Stromal cell of bone marrow (primary cell): ENCODE measurements around the gene MFNG.
A peak's percentile ranks its signal among the peaks of the same experiment; 100 is the strongest.
"Not testable (repeated sequence)": the region's sequence is repeated elsewhere in the genome, so short reads cannot be mapped to it uniquely, and the experiment has no call there.

Source experiments
- DNase-seq: peaks from one replicate; pipeline ENCODE4 v3.0.0-alpha.2; 2012; ENCODE audit warnings: low read depth

MFNG gene, protein sequence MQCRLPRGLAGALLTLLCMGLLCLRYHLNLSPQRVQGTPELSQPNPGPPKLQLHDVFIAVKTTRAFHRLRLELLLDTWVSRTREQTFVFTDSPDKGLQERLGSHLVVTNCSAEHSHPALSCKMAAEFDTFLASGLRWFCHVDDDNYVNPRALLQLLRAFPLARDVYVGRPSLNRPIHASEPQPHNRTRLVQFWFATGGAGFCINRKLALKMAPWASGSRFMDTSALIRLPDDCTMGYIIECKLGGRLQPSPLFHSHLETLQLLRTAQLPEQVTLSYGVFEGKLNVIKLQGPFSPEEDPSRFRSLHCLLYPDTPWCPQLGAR

DNA sequence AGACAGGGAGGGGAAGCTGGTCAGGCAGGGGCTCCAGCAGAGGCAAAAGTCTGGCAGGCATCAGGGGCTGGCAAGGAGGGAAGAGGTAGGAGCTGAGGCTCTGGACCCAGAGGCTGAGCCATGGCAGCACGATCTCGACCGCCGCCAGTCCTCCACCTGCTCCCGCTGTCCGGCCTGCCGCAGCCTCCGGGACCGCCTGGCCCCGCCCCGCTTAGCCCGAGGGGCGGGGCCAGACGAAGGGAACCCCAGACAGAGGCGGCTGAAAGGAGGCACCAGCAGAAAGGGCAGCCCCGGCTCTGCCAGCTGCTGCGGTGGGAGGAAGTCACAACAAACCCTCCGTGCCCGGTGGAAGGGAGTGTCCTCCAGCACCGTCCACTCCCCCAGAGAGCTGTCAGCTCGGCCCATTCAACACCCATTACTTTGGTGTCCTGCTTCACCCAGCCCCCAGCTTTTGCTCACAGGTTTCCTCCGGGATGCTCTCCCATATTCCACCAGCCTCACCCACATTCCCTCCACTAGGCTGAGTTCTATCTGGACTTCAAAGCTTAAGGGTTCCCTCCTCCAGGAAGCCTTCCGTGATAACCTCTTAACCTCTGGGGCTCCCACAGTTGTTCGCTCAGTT is at the start of gene MFNG:
Gene MFNG, minus strand, starts transcription at position 161 of the 622 bp plus-strand sequence. CDS start 207 bp downstream, outside the sequence.
- no peak for DNase-seq

DNA sequence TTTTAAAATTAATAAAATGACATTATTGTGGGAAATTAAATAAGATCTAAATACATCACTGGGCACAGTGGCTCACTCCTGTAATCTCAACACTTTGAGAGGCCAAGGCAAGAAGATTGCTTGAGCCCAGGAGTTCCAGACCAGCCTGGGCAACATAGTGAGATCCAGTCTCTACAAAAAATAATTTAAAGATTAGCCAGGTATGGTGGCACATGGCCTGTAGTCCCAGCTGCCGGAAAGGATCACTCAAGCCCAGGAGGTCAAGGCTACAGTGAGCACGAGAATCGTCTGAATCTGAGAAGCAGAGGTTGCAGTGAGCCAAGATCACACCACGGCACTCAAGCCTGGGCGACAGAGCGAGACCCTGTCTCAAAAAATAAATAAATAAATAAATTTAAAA is 49.0 kb upstream of the MFNG start:
- DNase-seq: no peak

DNA sequence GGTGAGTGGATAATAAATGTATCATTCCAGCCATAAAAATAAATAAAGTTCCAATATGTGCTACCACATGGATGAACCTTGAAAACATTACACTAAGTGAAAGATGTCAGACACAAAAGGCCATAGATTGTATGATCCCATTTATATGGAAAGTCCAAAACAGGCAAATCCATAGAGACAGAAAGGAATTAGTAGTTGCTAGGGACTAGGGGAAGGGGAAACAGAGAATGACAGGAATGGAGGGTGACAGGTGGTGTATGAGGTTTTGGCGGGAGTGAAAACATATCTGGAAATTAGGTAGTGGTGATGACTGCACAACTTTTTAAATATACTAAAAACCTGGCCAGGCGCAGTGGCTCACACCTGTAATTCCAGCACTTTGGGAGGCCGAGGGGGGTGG is 48.3 kb upstream of the MFNG start:
- no peak for DNase-seq

DNA sequence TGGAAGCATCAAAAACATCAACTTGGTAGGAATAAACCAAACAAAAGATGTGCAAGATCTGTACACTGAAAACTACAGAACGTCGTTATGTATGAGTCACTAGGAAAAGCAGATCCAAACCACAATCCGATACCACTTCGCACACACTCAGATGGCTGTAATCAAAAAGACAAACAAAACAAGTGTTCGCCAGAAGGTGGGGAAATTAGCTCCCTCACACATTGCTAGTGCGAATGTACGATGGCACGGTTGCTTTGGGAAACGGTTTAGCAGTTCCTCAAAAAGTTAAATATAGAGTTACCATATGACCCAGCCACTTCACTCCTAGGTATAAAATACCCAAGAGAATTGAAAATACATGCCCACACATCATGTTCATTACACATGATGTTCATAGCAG is 47.8 kb upstream of the MFNG start:
- DNase-seq: peak; percentile 60

DNA sequence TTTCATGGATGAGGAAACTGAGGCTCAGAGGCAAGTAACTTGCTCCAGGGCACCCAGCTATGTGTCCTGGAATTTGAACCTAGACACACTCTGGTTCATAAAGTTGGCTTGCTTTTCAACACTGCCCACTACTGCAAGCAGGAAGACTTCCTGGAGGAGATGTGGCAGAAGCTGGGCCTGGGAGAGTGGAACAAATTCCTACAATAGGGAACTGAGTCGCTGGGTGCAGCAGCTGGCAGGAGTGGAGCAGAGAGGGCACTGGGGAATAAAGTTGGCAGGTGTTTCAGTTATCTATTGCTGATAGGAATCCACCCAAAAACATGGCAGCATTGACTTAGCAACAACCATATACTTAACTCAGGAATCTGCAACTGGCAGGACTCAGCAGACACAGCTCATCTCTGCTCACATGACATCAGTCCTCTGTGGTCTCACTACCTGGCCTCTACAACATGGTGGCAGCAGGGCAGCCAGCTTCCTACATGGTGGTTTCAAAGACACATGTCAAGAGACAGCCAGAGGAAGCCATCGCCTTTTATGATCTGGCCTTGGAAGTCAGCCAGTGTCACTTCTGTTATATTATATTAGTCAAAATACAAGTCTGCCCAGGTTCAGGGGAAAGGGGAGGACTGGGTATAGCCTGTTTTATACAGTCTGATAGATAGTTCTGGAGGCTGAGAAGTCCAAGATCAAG is 43.6 kb upstream of the MFNG start:
- no peak for DNase-seq

DNA sequence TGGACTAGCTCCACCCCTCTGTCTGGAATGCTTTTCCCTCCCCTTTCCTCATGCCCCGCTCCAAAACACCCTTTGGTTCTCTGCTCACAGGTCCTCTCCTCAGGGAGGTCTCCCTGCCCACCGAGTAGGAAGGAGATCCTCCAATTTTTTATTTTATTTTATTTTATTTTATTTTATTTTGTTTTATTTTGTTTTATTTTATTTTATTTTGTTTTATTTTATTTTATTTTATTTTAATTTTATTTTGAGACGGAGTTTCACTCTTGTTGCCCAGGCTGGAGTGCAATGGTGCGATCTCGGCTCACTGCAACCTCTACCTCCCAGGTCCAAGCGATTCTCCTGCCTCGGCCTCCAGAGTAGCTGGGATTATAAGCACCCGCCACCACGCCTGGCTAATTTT is 41.8 kb upstream of the MFNG start:
- DNase-seq: not testable (repeated sequence)

DNA sequence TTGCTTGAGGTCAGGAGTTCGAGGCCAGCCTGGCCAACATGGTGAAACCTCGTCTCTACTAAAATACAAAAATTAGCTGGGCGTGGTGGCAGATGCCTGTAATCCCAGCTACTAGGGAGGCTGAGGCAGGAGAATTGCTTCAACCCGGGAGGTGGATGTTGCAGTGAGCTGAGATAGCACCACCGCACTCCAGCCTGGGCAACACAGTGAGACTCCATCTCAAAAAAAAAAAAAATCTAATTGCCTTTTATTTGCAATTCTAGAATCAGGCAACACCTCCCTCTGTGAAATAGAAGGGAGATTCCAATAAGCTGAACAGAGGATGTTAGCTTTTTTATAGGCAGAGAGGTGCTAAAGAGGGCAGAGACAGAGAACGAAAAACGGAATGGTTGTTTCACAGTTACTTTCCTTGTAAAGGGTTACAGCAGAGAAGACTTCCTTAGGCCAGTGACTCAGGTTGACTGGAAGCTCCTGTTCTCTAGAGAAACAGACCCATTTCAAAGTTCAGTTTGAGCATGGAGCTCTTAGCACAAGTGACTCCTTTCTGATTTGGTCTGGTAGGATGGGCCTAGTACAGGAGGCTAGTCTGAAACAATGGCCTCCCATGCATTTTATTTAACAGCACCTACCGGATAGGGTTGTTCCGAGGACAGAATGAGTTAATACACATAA is 41.0 kb upstream of the MFNG start:
- DNase-seq: not testable (repeated sequence)

DNA sequence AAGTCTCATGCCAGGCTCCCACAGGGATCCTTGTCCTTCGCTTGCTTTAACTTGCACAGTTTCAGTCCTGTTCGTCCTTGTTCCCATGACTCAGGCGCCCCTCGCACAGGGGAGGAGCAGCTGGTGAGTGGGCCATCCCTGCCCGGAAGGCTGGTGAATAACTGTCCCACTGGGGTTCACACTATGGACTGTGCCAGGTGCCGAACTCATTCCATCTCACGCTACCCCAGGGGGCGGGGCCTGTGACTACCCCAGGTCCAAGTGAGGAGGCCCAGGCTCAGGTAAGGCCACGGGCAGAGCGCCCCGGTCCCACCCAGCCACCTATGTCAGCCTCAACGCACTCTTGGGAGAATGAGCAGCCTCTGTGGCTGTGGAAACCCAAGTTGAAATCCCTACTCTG is 40.2 kb upstream of the MFNG start:
- peak; percentile 73 for DNase-seq

DNA sequence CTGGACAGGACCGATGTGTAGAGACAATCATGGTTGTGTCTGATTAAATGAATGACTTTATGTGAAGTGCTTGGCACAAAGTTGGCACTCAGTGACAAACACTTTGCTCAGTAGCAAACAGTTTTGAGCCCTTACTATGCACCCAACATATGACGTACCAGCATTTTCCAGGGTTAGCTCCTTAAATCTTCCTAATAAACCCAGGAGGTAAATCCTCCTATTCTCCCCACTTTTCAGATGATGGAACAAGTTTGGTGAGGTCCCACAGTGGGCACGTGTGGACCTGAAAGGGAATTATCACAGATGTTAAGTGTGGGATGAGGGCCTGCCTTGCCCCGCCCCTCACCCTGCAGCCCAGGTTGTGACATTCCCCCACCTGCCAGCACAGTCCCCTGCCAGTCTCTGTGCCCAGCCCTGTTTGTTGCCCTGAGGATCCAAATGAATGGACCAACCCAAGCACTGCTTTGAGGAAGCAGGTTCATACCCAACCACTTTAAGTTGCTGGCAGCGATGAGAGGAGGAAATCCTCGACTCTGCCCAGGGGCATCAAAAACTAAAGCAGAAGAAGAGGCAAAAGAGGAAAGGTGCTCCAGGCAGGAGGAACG is 39.7 kb upstream of the MFNG start:
- DNase-seq: no peak

DNA sequence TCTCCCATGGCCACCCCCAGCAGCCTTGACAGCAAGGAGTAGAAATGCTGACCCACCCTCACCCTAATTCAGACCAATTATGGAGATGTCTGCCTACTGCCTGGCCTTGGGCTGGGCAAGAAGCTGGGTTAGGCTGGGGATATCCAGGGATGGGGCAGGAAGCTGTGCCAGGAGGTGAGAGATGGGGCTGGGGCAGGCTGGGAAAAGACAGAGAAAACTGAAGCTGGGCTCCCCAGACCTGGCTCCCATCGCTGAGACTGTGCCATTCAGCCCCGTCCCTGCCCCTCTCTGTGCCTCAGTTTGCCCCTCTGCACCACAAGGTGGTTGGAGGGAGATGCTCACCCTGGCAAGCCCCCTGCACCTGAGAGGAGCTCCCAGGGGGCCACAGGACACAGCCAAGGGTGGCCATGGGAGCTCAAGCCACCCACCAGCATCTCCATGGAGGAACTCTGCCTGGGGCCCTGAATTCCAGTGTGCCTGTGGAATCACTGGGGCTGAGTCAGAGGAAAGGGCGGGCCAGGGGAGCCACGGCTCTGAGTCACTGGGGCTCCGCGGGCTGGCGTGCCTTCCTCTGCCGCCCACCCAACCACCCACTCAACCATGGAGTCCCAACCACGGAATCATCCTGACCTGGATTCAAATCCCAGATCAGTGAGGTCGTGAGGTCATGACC is 39.0 kb upstream of the MFNG start:
- peak; percentile 76 for DNase-seq

DNA sequence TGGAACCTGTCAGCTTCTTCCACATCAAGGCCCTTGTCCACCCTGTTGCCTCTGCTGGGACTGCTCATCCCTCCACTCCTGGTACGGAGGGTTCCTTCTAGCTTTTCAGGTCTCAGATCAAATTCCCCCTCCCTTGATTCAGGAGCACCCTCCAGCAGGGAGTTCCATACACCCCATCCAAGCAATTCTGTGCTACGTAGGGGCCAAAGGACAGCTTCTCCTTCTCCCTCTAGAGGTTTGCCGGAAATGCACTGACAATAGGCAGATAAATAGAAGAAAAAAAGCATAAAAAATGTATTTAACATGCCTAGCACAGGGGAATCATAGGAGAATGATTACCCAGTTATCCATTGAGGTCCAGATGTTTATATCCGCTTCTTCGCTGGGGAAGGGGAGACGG is 36.3 kb upstream of the MFNG start:
- DNase-seq: no peak

DNA sequence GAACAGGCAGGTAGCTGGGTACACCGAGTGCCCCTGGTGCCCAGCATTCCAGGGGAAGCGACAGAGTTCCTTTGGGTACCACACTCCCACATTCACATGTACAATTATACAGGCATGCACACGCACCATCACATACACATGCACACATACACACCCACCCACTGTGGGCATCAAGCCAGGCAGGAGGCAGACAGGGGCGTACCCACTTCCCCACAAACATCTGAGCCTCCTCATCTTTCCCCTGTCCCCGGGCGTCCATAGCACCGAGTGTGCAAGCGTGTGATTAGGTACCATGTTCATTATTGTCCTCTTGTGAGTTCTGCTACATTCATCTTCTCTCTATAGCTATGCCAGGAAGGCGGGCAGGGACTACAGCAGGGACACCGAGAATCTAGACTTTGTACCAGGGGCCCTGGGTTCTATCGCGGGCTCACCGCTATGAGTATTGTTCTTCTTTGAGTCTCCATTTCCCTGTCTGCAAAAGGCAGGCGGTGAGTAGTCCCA is 35.1 kb upstream of the MFNG start:
- DNase-seq: no peak

DNA sequence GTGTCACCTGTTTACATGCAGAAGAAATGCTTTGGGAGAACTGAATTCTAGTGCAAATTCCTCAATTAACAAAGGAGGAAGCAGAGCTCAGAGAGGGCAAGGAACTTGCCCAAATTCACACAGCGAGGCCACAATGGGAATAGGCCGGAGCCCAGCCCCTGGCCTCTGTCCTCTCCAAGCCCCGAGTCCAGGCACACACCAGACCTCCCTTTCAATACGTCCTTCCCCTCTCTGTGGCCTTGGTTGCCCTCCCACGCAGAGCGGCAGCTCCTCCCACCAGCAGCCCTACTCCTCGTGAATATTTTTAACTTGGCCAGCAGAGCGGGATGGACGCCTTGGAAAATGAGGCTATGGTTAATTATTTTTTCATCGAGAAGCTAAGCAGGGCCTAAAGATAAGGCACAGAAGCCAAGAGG is 34.6 kb upstream of the MFNG start:
- no peak for DNase-seq

DNA sequence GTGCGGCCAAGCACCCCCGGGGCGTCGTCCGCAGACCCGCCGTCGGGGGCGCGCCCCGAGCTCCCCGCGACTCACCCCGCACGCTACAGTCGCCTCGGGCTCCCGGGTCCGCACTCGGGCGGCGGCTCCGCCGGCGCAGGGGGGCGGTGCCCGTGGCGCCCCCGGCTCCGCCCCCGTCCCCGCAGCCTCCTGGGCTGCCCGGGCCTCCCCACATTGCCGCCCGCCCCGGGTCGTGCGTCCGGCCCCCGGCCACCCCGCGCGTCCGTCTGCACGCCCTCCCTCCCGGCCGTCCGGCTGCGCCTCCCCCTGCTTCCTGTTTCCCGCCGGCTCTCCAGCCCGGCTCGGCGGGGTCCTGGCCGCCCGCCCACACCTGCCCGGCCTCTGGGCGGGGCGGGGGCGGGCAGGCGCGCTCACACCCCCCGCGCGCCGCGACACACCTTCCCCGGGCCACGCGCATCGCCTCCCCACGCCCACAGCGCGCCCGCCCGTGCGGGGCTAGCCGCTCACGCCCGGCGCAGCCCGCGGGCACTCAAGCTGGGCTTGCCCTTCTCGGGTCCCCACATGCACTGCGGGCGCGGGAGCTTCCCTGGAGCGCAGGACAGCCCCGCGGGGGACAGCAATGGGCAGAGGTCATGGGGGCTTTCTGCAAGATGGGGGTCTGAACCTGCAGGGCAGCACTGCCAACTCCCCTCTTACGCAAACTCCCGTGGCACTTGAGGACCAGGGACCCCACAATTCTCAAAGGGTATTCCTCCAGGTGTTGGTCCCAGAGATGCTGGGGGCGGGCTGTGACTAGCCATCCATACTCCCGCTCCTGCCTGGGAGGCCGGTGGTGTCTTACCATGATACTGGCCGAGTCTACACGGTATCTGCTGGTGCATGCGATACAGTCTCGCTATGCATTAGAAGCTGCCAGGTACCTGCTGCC is 33.3 kb upstream of the MFNG start, which contains the start of gene CARD10:
Gene CARD10, minus strand, starts transcription at position 148 of the 928 bp plus-strand sequence. CDS start 215 bp downstream, outside the sequence.
- DNase-seq: no peak

DNA sequence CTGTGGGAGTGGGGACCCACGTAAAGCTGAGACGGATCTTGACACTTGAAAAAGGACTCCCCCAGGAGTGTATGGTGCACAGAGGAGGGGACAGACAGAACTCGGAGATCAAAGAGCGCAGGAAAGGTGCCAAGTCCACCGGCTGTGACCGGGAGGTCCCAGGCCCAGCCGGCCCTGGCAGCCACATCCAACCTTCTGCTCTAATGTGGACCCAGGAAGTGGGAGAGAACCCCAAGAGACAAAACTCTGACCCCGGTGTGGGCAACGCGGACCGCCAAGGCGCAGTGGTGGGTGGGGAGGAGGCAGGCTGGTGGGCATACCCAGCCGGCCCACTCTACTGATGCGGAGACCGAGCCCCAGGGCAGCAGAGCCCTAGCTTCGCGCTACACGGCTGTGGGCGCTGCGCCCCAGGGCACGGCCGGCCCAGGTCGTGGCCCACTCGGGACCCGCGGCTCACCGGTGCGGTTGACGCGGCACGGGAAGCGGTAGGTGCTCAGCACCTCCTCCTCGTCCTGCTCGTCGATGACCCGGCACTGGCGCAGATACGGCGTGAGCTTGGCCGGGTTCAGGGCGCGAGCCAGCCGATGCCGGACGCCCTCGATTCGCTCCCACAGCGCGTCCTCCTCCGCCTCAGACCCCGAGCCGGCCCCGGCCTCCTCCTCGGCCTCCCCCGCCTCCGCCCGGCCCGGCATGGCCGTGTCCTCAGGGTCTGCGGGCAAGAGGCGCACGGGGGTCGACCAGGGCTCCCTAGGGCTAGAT is 32.5 kb upstream of the MFNG start:
- DNase-seq: no peak

DNA sequence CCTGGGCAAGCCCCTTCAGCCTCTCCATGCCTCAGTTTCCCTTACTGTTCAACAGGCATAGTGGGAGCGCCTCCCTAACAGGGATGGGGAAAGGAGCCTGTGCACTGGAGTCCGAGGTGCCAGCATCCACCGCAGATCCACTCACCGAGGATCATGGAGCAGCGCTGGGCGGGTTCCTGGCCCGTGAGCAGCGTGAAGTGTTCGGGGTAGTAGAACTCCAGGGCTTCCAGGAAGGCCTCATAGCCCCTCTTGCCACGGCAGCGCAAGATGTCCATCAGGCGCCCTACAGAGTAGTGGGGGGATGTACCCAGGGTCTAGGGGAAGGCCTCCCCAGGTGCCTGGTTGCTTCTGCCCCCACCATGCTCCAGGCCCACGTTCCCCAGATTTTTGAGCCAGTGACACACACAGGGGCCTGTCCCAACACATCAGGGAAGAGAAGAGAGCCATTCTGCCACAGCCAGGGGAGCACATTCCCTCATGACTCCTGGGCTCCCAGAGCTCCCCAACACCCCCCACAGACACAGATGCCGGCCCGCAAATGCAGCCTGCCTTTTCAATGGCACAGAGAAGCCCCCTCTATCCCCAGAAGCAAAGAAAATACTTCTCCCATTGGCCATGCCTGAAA is 31.8 kb upstream of the MFNG start:
- no peak for DNase-seq

DNA sequence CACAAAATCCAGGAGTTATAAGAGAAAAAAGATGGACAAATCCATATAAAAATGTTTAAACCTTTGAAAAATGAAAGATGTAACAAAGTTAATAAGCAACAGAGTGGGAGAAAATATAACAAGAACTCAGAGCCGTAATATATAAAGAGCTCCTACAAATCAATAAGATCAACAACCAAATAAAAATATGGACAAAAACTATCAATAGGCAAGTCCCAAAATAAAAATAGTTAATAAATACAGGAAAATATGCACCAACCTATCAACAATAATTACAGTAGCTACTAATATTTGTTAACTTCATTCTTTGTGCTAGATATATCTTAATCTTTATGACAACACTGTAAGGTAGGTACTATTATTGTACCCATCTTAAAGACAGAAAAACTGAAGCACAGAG is 30.3 kb upstream of the MFNG start:
- DNase-seq: no peak

DNA sequence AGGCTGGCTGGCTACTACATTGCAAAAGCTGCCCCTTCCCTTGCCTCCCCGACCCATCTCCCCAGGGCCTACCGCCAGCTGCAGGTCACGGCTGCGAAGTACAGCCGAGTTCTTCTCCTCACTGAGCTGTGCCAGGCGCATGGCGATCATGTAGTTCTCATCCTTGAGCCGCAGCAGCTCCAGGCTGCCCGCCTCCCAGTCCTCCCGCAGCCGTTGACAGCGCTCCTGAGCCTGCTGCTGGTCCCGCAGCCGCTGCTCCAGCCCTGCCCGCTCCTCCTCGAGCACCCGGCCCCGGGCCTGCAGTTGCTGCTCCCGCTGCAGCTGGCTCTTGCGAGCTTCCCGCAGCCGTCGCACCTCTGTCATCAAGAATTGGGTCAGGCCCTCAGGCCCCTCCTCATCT is 29.7 kb upstream of the MFNG start:
- DNase-seq: no peak

DNA sequence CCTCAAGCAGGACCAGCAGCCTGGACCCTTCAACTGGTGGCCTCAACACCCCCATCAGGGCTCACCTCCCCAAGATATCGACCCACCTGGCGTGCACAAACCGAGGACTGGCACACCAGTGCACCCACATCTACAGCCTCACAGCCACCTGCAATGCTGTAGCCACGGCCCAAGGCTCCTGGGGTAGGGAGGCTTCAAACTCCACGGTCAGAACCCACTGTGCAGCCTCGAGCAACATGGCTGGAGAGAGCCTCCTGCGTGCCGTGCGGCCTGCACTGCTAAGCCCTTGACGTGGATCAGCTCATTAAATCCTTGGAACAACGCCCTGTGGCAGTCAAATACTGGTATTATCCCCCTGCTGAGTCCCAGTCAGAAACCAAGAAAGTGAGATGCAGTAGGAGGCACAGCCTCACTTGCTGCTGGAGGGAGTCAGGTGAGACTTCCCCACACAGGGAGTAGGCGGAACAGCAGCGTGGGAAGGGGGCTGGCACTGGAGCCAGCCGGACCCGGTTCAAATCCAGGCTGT is 28.4 kb upstream of the MFNG start:
- DNase-seq: no peak
